Ishikawa (cell line): ENCODE measurements around the gene B4GALNT3.

Experiments
- CEBPB ChIP-seq: IDR thresholded peaks from 2 replicates; pipeline ENCODE4 v1.6.1; 2012
- EGR1 ChIP-seq: IDR thresholded peaks from 2 replicates; pipeline ENCODE4 v1.6.1; 2012
- EP300 ChIP-seq: IDR thresholded peaks from 2 replicates; pipeline ENCODE4 v1.6.1; 2012; ENCODE audit warnings: borderline replicate concordance
- FOXM1 ChIP-seq: IDR thresholded peaks from 2 replicates; pipeline ENCODE4 v1.6.1; 2012; ENCODE audit warnings: low read depth, borderline replicate concordance
- NFIC ChIP-seq: IDR thresholded peaks from 2 replicates; pipeline ENCODE4 v1.6.1; 2012
- RAD21 ChIP-seq: IDR thresholded peaks from 2 replicates; pipeline ENCODE4 v1.6.1; 2012; ENCODE audit warnings: low read depth
- TAF1 ChIP-seq: IDR thresholded peaks from 2 replicates; pipeline ENCODE4 v1.6.1; 2012; ENCODE audit warnings: low read depth, mild to moderate bottlenecking
- TCF12 ChIP-seq: IDR thresholded peaks from 2 replicates; pipeline ENCODE4 v1.6.1; 2012; ENCODE audit warnings: low read depth
- TEAD4 ChIP-seq: IDR thresholded peaks from 2 replicates; pipeline ENCODE4 v1.6.1; 2012
- YY1 ChIP-seq: IDR thresholded peaks from 2 replicates; pipeline ENCODE4 v1.6.1; 2012; ENCODE audit warnings: low read depth
- ZBTB7A ChIP-seq: IDR thresholded peaks from 2 replicates; pipeline ENCODE4 v1.6.1; 2012; ENCODE audit warnings: low read depth
- TF ChIP-seq, protein P1 (sequence below): IDR thresholded peaks from 2 replicates; pipeline ENCODE4 v1.6.1; 2012
- TF ChIP-seq, protein P2 (sequence below): IDR thresholded peaks from 2 replicates; pipeline ENCODE4 v1.6.1; 2012
- TF ChIP-seq, protein P3 (sequence below): IDR thresholded peaks from 2 replicates; pipeline ENCODE4 v1.6.1; 2012; ENCODE audit warnings: low read depth, mild to moderate bottlenecking

B4GALNT3 gene

DNA sequence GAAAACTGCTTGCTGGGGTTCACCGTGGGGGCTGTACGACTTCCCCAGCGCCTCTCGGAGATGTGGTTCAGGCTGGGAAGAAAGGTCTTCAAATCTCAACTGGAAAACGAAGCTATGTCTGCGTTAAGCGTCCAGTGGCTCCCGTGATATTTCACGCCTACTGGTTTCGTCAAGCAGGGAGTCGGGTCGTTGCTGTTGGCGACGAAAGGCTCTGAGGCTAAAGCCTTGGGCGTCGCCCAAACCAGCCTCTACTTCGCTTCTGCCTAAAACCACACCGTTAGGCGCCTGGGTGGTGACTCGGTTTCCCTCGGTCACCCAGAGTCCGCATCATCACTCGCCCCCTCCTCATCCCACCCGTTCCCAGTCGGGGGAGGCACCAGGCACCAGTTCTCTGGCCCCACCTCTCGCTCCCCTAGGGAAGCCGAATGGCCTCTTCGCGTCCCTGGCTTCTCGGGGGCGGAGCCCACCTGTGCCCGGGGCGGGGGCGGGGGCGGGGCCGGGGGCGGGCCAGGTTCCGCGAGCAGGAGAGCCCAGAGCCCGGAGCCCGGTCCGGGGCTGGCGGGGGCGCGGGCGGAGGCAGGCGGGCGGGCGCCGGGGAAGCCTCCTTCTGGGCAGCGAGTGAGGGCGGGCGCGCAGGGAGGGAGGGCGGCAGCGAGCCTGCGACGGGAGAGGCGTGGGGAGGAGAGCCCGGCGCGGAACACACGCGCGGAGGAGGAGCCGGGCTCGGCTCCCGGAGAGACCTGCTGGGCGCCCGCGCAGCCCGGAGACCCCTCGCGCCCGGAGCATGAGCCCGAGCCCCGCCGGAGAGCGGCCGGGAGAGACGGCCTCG is at the start of gene B4GALNT3:
Gene B4GALNT3 (plus strand): TSS at position 510 of the 829 bp plus-strand sequence. CDS start 438 bp downstream, outside the sequence.
- TF ChIP-seq RAD21 (no peak), CEBPB (no peak), TAF1 (peak; percentile 29; the same call in 1 of the 2 replicates), NFIC (no peak), EGR1 (0 out of 2 replicates have a peak, but pooled peaks have one; percentile 22), ZBTB7A (peak; percentile 82; the same call in 1 of the 2 replicates), YY1 (peak; percentile 39; the same call in 1 of the 2 replicates)
- TF ChIP-seq, protein P1, sequence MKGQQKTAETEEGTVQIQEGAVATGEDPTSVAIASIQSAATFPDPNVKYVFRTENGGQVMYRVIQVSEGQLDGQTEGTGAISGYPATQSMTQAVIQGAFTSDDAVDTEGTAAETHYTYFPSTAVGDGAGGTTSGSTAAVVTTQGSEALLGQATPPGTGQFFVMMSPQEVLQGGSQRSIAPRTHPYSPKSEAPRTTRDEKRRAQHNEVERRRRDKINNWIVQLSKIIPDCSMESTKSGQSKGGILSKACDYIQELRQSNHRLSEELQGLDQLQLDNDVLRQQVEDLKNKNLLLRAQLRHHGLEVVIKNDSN, result 0 out of 2 replicates have a peak, but pooled peaks have one; percentile 3
- TF ChIP-seq, protein P2, sequence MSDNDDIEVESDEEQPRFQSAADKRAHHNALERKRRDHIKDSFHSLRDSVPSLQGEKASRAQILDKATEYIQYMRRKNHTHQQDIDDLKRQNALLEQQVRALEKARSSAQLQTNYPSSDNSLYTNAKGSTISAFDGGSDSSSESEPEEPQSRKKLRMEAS, result peak; percentile 96
- TF ChIP-seq, protein P3, sequence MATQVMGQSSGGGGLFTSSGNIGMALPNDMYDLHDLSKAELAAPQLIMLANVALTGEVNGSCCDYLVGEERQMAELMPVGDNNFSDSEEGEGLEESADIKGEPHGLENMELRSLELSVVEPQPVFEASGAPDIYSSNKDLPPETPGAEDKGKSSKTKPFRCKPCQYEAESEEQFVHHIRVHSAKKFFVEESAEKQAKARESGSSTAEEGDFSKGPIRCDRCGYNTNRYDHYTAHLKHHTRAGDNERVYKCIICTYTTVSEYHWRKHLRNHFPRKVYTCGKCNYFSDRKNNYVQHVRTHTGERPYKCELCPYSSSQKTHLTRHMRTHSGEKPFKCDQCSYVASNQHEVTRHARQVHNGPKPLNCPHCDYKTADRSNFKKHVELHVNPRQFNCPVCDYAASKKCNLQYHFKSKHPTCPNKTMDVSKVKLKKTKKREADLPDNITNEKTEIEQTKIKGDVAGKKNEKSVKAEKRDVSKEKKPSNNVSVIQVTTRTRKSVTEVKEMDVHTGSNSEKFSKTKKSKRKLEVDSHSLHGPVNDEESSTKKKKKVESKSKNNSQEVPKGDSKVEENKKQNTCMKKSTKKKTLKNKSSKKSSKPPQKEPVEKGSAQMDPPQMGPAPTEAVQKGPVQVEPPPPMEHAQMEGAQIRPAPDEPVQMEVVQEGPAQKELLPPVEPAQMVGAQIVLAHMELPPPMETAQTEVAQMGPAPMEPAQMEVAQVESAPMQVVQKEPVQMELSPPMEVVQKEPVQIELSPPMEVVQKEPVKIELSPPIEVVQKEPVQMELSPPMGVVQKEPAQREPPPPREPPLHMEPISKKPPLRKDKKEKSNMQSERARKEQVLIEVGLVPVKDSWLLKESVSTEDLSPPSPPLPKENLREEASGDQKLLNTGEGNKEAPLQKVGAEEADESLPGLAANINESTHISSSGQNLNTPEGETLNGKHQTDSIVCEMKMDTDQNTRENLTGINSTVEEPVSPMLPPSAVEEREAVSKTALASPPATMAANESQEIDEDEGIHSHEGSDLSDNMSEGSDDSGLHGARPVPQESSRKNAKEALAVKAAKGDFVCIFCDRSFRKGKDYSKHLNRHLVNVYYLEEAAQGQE, result no peak

DNA sequence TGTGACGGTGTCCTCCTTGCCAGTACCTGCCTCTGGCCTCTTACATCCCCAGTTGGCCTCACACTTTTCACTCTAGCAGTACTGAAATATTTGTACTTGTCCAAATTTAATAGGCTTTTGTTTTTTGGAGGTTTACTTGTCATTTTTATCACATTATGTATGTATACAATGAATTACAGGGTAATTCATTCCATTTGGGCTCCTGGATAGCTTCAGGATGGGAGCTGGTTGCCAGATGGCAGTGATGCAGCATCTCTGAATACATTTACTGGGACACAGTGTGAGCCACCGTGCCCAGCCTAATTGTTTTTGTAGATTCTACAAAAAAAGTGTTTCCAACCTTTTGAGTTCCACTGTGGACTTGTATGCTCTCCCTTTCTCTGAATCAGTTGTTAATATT is 44.9 kb upstream of the B4GALNT3 start:
- no peak for TF ChIP-seq RAD21
- TF ChIP-seq TAF1, result no peak
- no peak for TF ChIP-seq NFIC
- no peak for TF ChIP-seq TEAD4
- TF ChIP-seq, protein P3, result no peak

DNA sequence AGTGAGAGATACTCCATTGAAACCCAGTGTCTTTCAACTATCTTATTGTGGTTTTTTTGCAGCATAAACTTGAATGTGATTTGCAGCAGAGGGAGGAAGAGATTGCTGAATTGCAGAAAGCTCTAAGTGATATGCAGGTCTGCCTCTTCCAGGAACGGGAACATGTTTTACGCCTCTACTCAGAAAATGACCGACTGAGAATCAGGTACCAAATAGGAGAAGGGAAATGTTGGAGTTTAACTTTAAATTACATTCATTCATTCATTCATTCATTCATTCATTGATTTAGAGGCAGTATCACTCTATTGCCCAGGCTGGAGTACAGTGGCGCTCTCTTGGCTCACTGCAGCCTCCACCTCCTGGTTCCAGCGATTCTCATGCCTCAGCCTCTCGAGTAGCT is 41.3 kb upstream of the B4GALNT3 start:
- TF ChIP-seq RAD21, result no peak
- TF ChIP-seq FOXM1, result no peak
- TF ChIP-seq, protein P2, result no peak
- TF ChIP-seq TAF1, result no peak
- TF ChIP-seq, protein P1, result no peak
- TF ChIP-seq TCF12, result no peak
- no peak for TF ChIP-seq TEAD4
- TF ChIP-seq EP300, result no peak
- TF ChIP-seq CEBPB, result no peak
- no peak for TF ChIP-seq NFIC

DNA sequence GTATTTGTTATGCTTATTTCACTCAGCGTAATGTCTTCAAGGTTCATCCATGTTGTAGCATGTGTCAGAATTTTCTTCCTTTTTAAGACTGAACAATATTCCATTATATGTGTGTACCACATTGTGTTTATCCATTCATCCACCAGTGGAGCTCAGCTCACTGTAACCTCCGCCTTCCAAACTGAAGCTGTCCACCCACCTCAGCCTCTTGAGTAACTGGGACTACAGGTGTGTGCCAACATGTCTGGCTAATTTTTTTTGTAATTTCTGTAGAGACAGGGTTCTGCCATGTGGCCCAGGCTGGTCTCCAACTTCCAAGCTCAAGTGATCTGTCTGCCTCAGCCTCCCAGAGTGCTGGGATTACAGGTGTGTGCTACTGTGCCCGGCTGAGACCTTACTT is 37.2 kb upstream of the B4GALNT3 start:
- TF ChIP-seq TCF12 (no peak), TAF1 (no peak), CEBPB (no peak), RAD21 (no peak), TEAD4 (no peak)
- TF ChIP-seq, protein P3, result no peak
